Natural killer cell (primary cell): Measurements from ENCODE around the gene NRIP1. TPM values are rescaled to one million over a fixed set of nuclear protein-coding genes. Genes with fewer than 3 reads are reported as not detected.

Source experiments
- ATAC-seq, 3 donors: fragments of 150-1000 bp in 2 of 3; fragments of 200-7000 bp in 1 of 3; cut with Tn5 transposase; 1 replicate in 1 of 3; 2 replicates in 2 of 3; pipeline ENCODE4 v1.10.0; 2021; ENCODE audit warnings: mild to moderate bottlenecking in 2 of 3, moderate library complexity in 2 of 3
- DNase-seq, 2 donors: peaks; one replicate each; pipeline versions ENCODE4 v3.0.0 to v3.0.0-alpha.2; 2013 to 2021; ENCODE audit warnings: mixed read lengths in 1 of 2
- H3K27ac ChIP-seq: one replicate; pipeline ENCODE4 v1.5.1; 2013; ENCODE audit warnings: mild to moderate bottlenecking, low read length
- H3K27me3 ChIP-seq: one replicate; pipeline ENCODE4 v1.6.1; 2013; ENCODE audit warnings: low read length; ENCODE audit not compliant: control insufficient read depth, insufficient read depth
- H3K36me3 ChIP-seq: one replicate; pipeline ENCODE4 v1.6.1; 2013; ENCODE audit warnings: low read length; ENCODE audit not compliant: control insufficient read depth, insufficient read depth
- H3K4me1 ChIP-seq: one replicate; pipeline ENCODE4 v1.6.1; 2013; ENCODE audit warnings: low read length; ENCODE audit not compliant: control insufficient read depth, insufficient read depth
- H3K4me3 ChIP-seq: one replicate; pipeline ENCODE4 v1.5.1; 2013; ENCODE audit warnings: low read length
- H3K9me3 ChIP-seq: one replicate; pipeline ENCODE4 v1.6.1; 2013; ENCODE audit warnings: low read length; ENCODE audit not compliant: control insufficient read depth, insufficient read depth
- H3K27ac Mint-ChIP-seq, 2 donors: one replicate each; pipeline ENCODE4 v1.8.0; 2022; ENCODE audit warnings: mild to moderate bottlenecking in 2 of 2, mixed read lengths in 2 of 2, moderate library complexity in 1 of 2
- H3K27me3 Mint-ChIP-seq, 2 donors: one replicate each; pipeline ENCODE4 v1.8.0; 2022; ENCODE audit warnings: low read depth in 2 of 2, mixed read lengths in 2 of 2
- H3K36me3 Mint-ChIP-seq: one replicate; pipeline ENCODE4 v1.8.0; 2022; ENCODE audit warnings: mixed read lengths
- H3K4me1 Mint-ChIP-seq, 2 donors: one replicate each; pipeline ENCODE4 v1.8.0; 2022; ENCODE audit warnings: mixed read lengths in 2 of 2
- H3K4me3 Mint-ChIP-seq: one replicate; pipeline ENCODE4 v1.8.0; 2022; ENCODE audit warnings: mild to moderate bottlenecking, moderate library complexity, mixed read lengths
- H3K9me3 Mint-ChIP-seq, 2 donors: one replicate each; pipeline ENCODE4 v1.8.0; 2022; ENCODE audit warnings: mixed read lengths in 2 of 2
- CTCF ChIP-seq: fragments of 200-600 bp; IDR thresholded peaks from one replicate; pipeline ENCODE4 v1.8.0; 2022; ENCODE audit warnings: antibody characterized with exemption
- WGBS: methylation state at CpG from one replicate; pipeline ENCODE4 v1.1.7; 2013; ENCODE audit warnings: missing lambda C conversion rate; ENCODE audit not compliant: insufficient coverage; 5-methylcytosine and 5-hydroxymethylcytosine counted together
- intact Hi-C: fragments of 100-400 bp; cut with micrococcal nuclease; formaldehyde crosslinking; loops from one replicate; pipeline ENCODE4 v1.14.2; 2022
- total RNA-seq, 4 donors: library from RNA; stranded (reverse); fragments of 120-200 nt in 1 of 4; gene quantifications; one replicate each; pipeline versions ENCODE4 v1.2.3 to v1.2.4, GENCODE V29; 2013 to 2022

NRIP1 gene
- total RNA-seq, 3 donors from 2014 or later (not counting 1 experiment from before 2014, with no cell fraction given), result 42.4 to 46.8 (median 42.6) TPM

- no peak for ATAC-seq
Observed at GRCh38 chr21:15092745-15093144, 27.9 kb upstream of the NRIP1 start.

DNA sequence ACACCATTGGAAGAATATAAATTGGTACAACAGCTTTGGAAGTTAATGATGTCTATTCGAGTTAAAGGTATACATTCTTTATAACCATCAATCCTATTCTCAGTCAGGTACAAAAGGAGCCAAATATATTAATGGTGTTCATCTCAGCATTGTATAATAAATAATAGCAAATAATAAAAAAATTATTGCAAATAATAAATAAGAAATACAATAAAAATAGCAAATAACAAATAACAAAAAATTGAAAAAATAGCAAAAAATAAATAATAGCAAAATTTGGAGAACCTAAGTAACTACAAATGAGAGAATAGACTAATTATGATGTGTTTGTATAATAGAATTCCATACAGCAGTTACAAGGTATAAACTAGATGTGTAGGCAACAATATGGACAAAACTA, 25.6 kb upstream of the NRIP1 start:
- Mint-ChIP-seq H3K9me3 (no peaks in the 10 kb centered on the region), H3K27me3 (peaks cover 0 to 15% of the 10 kb centered on the region in 2 donors), H3K4me1 (no peaks in the 10 kb centered on the region), H3K27ac (no peak overlapping the region), H3K36me3 (no peaks in the 10 kb centered on the region), H3K4me3 (no peak overlapping the region)
- H3K9me3 ChIP-seq, result no peaks in the 10 kb centered on the region
- no peak overlapping the region for H3K4me3 ChIP-seq
- no peak overlapping the region for H3K27ac ChIP-seq
- no peaks in the 10 kb centered on the region for H3K36me3 ChIP-seq
- no peak for TF ChIP-seq CTCF
- DNase-seq (no peak), ATAC-seq (no peak)
- no CpG with 5 or more reads among the region's 1 CpG for WGBS
- H3K4me1 ChIP-seq, result no peaks in the 10 kb centered on the region
- no peaks in the 10 kb centered on the region for H3K27me3 ChIP-seq
- intact Hi-C loops, result no loop called here

More at GRCh38 chr21:15092745-15093144, 27.9 kb upstream of the NRIP1 start:
- no peaks in the 10 kb centered on the region for H3K36me3 ChIP-seq
- no peaks in the 10 kb centered on the region for H3K9me3 Mint-ChIP-seq
- intact Hi-C loops, result no loop called here
- 100% methylated on average over 1 of the region's 2 CpGs for WGBS
- H3K27ac Mint-ChIP-seq, result no peak overlapping the region
- DNase-seq, result no peak
- no peaks in the 10 kb centered on the region for H3K27me3 ChIP-seq
- no peak overlapping the region for H3K4me3 ChIP-seq
- H3K4me3 Mint-ChIP-seq, result no peak overlapping the region
- no peaks in the 10 kb centered on the region for H3K4me1 ChIP-seq
- peaks cover 0 to 15% of the 10 kb centered on the region in 2 donors for H3K27me3 Mint-ChIP-seq
- H3K36me3 Mint-ChIP-seq, result no peaks in the 10 kb centered on the region
- no peak overlapping the region for H3K27ac ChIP-seq
- no peaks in the 10 kb centered on the region for H3K4me1 Mint-ChIP-seq
- no peaks in the 10 kb centered on the region for H3K9me3 ChIP-seq
- no peak for TF ChIP-seq CTCF

- no peak for TF ChIP-seq CTCF
- Mint-ChIP-seq H3K9me3 (no peaks in the 10 kb centered on the region), H3K4me1 (no peaks in the 10 kb centered on the region), H3K36me3 (no peaks in the 10 kb centered on the region), H3K4me3 (no peak overlapping the region), H3K27ac (no peak overlapping the region), H3K27me3 (peaks cover 0 to 21% of the 10 kb centered on the region in 2 donors)
- H3K27me3 ChIP-seq, result no peaks in the 10 kb centered on the region
- no peaks in the 10 kb centered on the region for H3K4me1 ChIP-seq
- intact Hi-C loops, result no loop called here
- no peak overlapping the region for H3K4me3 ChIP-seq
- H3K36me3 ChIP-seq, result no peaks in the 10 kb centered on the region
- 100% methylated on average over 1 of the region's 1 CpG for WGBS
- no peak overlapping the region for H3K27ac ChIP-seq
- DNase-seq (no peak), ATAC-seq (no peak)
- no peaks in the 10 kb centered on the region for H3K9me3 ChIP-seq
Observed at GRCh38 chr21:15088488-15088887, 23.7 kb upstream of the NRIP1 start.

- intact Hi-C loops, result no loop called here
- Histone ChIP-seq H3K9me3 (no peaks in the 10 kb centered on the region), H3K27ac (no peak overlapping the region), H3K4me1 (no peaks in the 10 kb centered on the region), H3K4me3 (no peak overlapping the region), H3K27me3 (no peaks in the 10 kb centered on the region), H3K36me3 (no peaks in the 10 kb centered on the region)
- H3K9me3 Mint-ChIP-seq, result no peaks in the 10 kb centered on the region
- H3K4me3 Mint-ChIP-seq, result no peak overlapping the region
- no peak for DNase-seq
- no peaks in the 10 kb centered on the region for H3K36me3 Mint-ChIP-seq
- TF ChIP-seq CTCF, result no peak
- no peak for ATAC-seq
- H3K27me3 Mint-ChIP-seq, result peaks cover 3 to 21% of the 10 kb centered on the region in 2 donors
- H3K27ac Mint-ChIP-seq, result no peak overlapping the region
- no peaks in the 10 kb centered on the region for H3K4me1 Mint-ChIP-seq
Observed at GRCh38 chr21:15084668-15085067, 19.9 kb upstream of the NRIP1 start.
